Mesenteric fat pad (tissue), 1 donor: Measurements from ENCODE around the gene GSTT2B. TPM values are rescaled to one million over a fixed set of nuclear protein-coding genes. Genes with fewer than 3 reads are reported as not detected.

Experiments used
- total RNA-seq: library from RNA; stranded (reverse); fragmentation: NEBNext Ultra II Directional; extraction: Animal tissue kit (Norgen Biotek cat#: 25700); gene quantifications from one replicate; pipeline ENCODE4 v1.2.1, GENCODE V29; 2021
- donor health status: DM: yes; HTN: yes; CAD: no.

The GSTT2B gene
- total RNA-seq, 1 donor from 2014 or later: 3.8 TPM

Other genes starting within 250 kb of the GSTT2B start
- 7.8 TPM for gene ZNF70, start 210.1 kb downstream of the GSTT2B start, total RNA-seq
- gene VPREB3, start 206.8 kb downstream of the GSTT2B start, total RNA-seq: not detected
- gene C22orf15, start 198.2 kb downstream of the GSTT2B start, total RNA-seq: not detected
- 357 TPM for gene CHCHD10, start 193.2 kb downstream of the GSTT2B start, total RNA-seq
- gene MMP11, start 188.3 kb downstream of the GSTT2B start, total RNA-seq: 5.7 TPM
- gene SMARCB1, start 174.2 kb downstream of the GSTT2B start, total RNA-seq: 70.7 TPM
- gene DERL3, start 122.2 kb downstream of the GSTT2B start, total RNA-seq: 1.4 TPM
- 8.4 TPM for gene SLC2A11, start 103.3 kb downstream of the GSTT2B start, total RNA-seq
- gene MIF, start 66.8 kb downstream of the GSTT2B start, total RNA-seq: 319 TPM
- 1.2 TPM for gene DDTL, start 5.7 kb upstream of the GSTT2B start, total RNA-seq
- gene DDT, start 13.2 kb upstream of the GSTT2B start, total RNA-seq: 116 TPM
- gene GSTT2, start 18.9 kb upstream of the GSTT2B start, total RNA-seq: not detected
- not detected for gene GSTT4, start 44.3 kb upstream of the GSTT2B start, total RNA-seq
- gene CABIN1, start 50.1 kb upstream of the GSTT2B start, total RNA-seq: 41.7 TPM
- gene SUSD2, start 220.3 kb upstream of the GSTT2B start, total RNA-seq: 5.9 TPM